DND-41 (cell line): ENCODE results near the gene STPG4.

Experiments used
- CTCF ChIP-seq: IDR thresholded peaks from 2 replicates; pipeline ENCODE4 v1.5.1; 2012; ENCODE audit warnings: borderline replicate concordance, low read length, moderate library complexity, mild to moderate bottlenecking; ENCODE audit not compliant: poor library complexity, severe bottlenecking; ENCODE audit errors: extremely low read depth
- EZH2 ChIP-seq: IDR thresholded peaks from 3 replicates; pipeline ENCODE4 v1.6.1; 2012; ENCODE audit warnings: borderline replicate concordance, low read depth, mild to moderate bottlenecking, moderate library complexity, low read length, inconsistent platforms; ENCODE audit not compliant: severe bottlenecking

DNA sequence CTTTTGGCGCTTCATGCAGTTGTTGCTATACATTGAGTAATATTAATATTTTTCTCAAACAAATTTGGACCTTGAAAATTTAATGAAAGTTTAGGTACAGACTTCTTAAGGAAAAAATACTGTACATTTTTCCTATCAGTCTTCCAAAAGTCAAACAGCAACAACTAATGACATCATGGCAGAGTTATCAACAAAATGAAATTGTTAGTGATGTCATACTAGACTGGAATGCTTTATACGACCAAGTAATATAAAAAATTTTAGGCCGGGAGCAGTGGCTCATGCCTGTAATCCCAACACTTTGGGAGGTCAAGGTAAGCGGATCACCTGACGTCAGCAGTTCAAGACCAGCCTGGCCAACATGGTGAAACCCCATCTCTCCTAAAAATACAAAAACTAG lies 12.0 kb upstream of the STPG4 start:
- TF ChIP-seq CTCF (no peak), EZH2 (no peak)
